Measurements from ENCODE around the gene CDH6. TPM values are rescaled to one million over a fixed set of nuclear protein-coding genes. Genes with fewer than 3 reads are reported as not detected.

Gene CDH6
- total RNA-seq (2021) (not detected in 2 replicates), Bru-seq, nascent RNA (percentile 2 among the genes with signal in this experiment), BruChase-seq, experiment 1, labeled RNA remaining after a 2-hour chase (percentile 1 among the genes with signal in this experiment), BruChase-seq, experiment 2, labeled RNA remaining after a 6-hour chase (not detected)
- long read RNA-seq, result 0 reads

DNA sequence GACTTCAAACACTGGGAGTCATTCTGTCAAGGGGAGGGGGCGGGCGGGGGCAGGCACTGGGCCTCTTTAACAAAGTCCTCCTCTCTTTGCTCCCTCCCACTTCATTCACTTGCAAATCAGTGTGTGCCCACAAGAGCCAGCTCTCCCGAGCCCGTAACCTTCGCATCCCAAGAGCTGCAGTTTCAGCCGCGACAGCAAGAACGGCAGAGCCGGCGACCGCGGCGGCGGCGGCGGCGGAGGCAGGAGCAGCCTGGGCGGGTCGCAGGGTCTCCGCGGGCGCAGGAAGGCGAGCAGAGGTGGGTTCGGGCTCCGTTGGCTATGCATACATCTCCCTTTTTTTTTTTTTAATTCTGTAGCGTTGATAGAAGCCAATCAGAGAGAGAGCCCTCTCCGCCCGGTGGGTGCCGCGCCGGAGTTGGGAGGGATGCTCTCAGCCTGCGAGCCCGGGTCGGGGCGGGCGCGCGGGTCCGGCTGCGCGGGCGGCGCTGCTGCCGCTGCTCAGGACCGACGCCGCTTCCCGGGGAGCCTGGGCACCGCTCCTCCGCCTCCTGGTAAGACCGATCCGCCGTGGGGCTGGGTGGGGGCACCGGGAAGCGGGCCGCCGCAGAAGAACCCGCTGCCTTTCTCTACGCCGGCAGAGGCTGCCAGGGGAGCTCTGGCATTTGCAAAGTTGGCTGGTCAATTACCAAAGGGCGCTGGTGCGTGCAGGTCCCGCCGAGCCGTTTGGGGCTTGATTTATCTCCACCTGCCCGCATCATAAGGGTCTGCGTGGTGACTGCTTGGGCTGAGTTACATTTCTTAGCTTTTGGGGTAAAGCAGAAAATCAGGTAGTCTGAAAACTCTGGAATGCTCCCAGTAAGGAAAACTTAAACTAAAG, at the start of gene CDH6:
CDH6 (plus strand) TSS at position 96 of the 877 bp plus-strand sequence. CDS start 73,788 bp downstream, outside the sequence.
- POLR2A ChIA-PET (ENCODE audit: unreplicated experiment), result no interaction called here
- Histone ChIP-seq H3K4me1 (replicated peaks; ENCODE audit: insufficient read depth) (peaks cover 5% of the 10 kb centered on the region; the same call in 1 of the 2 replicates), H3K9me3 (ENCODE audit: insufficient read depth, low read depth) (no peaks in the 10 kb centered on the region), H3K36me3 (ENCODE audit: low read depth) (no peaks in the 10 kb centered on the region), H3K79me2 (ENCODE audit: low read depth) (no peaks in the 10 kb centered on the region), H3K27me3 (ENCODE audit: insufficient read depth, low read depth) (peaks cover 18% of the 10 kb centered on the region), H3K4me2 (peak within 1 kb of the TSS; percentile 41; the same call in 1 of the 2 replicates), H4K20me1 (ENCODE audit: insufficient read depth) (no peaks in the 10 kb centered on the region), H3K4me3 (no peak within 1 kb of the TSS), H3K9me2 (ENCODE audit: insufficient read depth) (no peaks in the 10 kb centered on the region), H2AFZ (no peak within 1 kb of the TSS), H3F3A (ENCODE audit: insufficient read depth, low read depth) (no peaks in the 10 kb centered on the region), H3K27ac (no peak within 1 kb of the TSS)
- TF ChIP-seq CTCF (conservative IDR thresholded peaks at IDR 0.05), result no peak
- TF ChIP-seq EZH2 (IDR thresholded peaks at IDR 0.05; ENCODE audit: low read depth), result no peak
- BruUV-seq (replicated peaks), result no TSS peak
- CTCF ChIA-PET, result no interaction called here
- intact Hi-C loops (cut with micrococcal nuclease; ENCODE audit: unreplicated experiment), result no loop called here
- no peak for DNase-seq

DNA sequence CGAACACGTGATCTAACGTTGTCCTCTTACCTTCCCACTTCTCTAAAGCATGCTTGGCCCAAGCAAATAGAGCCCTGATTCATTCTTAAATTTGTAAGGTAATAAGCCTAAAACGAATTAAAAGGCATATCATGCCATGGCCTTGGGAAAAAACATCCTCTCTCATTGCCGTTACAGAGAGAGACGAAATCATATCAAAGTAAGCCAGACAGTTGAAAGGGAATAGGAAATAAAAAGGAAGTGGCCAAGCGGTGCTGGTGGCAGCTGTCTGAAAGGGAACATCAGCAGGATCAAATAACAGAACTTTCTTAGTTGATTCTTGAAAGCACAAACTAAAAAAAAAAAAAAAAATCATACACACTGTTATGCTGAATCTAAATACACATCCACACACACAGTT, 49.1 kb upstream of the CDH6 start:
- Histone ChIP-seq H3K27me3 (ENCODE audit: insufficient read depth, low read depth) (no peaks in the 10 kb centered on the region), H3K79me2 (ENCODE audit: low read depth) (no peaks in the 10 kb centered on the region), H3K27ac (no peak overlapping the region), H3F3A (ENCODE audit: insufficient read depth, low read depth) (no peaks in the 10 kb centered on the region), H4K20me1 (ENCODE audit: insufficient read depth) (no peaks in the 10 kb centered on the region), H3K4me2 (no peak overlapping the region), H3K4me1 (replicated peaks; ENCODE audit: insufficient read depth) (peaks cover 6% of the 10 kb centered on the region), H2AFZ (no peak overlapping the region), H3K4me3 (no peak overlapping the region), H3K36me3 (ENCODE audit: low read depth) (no peaks in the 10 kb centered on the region), H3K9me3 (ENCODE audit: insufficient read depth, low read depth) (no peaks in the 10 kb centered on the region), H3K9me2 (ENCODE audit: insufficient read depth) (no peaks in the 10 kb centered on the region)
- ChIA-PET CTCF (no interaction called here), POLR2A (ENCODE audit: unreplicated experiment) (no interaction called here)
- no peak for DNase-seq
- no TSS peak for BruUV-seq (replicated peaks)
- TF ChIP-seq EZH2 (IDR thresholded peaks at IDR 0.05; ENCODE audit: low read depth) (no peak), CTCF (conservative IDR thresholded peaks at IDR 0.05) (no peak)
- intact Hi-C loops (cut with micrococcal nuclease; ENCODE audit: unreplicated experiment), result no loop called here

GRCh38 chr5:31148959-31149475, 44.5 kb upstream of the CDH6 start:
- Histone ChIP-seq H3K4me3 (no peak overlapping the region), H3K27ac (no peak overlapping the region), H3K4me1 (replicated peaks; ENCODE audit: insufficient read depth) (peaks cover 6% of the 10 kb centered on the region), H2AFZ (peak overlapping the region; percentile 62), H4K20me1 (ENCODE audit: insufficient read depth) (no peaks in the 10 kb centered on the region), H3K79me2 (ENCODE audit: low read depth) (no peaks in the 10 kb centered on the region), H3K9me2 (ENCODE audit: insufficient read depth) (no peaks in the 10 kb centered on the region), H3K4me2 (peak overlapping the region; percentile 17; the same call in 1 of the 2 replicates), H3F3A (ENCODE audit: insufficient read depth, low read depth) (no peaks in the 10 kb centered on the region), H3K27me3 (ENCODE audit: insufficient read depth, low read depth) (no peaks in the 10 kb centered on the region), H3K9me3 (ENCODE audit: insufficient read depth, low read depth) (no peaks in the 10 kb centered on the region), H3K36me3 (ENCODE audit: low read depth) (no peaks in the 10 kb centered on the region)
- DNase-seq, result no peak
- ChIA-PET CTCF (no interaction called here), POLR2A (ENCODE audit: unreplicated experiment) (no interaction called here)
- intact Hi-C loops (cut with micrococcal nuclease; ENCODE audit: unreplicated experiment), result no loop called here
- TF ChIP-seq EZH2 (IDR thresholded peaks at IDR 0.05; ENCODE audit: low read depth), result no peak
- TF ChIP-seq CTCF (conservative IDR thresholded peaks at IDR 0.05), result no peak
- BruUV-seq (replicated peaks), result no TSS peak
